Endothelial cell of umbilical vein (primary cell): Measurements from ENCODE around the gene CLIC3. TPM values are rescaled to one million over a fixed set of nuclear protein-coding genes. Genes with fewer than 3 reads are reported as not detected.

Source experiments
- BruUV-seq: library from RNA; stranded (reverse); fragments of 400-500 nt; replicated peaks from 2 replicates; lab custom pipeline; 2021; lab: Mats Ljungman, UMichigan
- CTCF ChIA-PET: fragments of 300-600, 350-600 bp; sonication (Branson Sonifier 250); formaldehyde crosslinking; loops from one replicate; lab custom pipeline; 2021; ENCODE audit warnings: antibody characterized with exemption, inconsistent platforms; lab: Charles Lee
- POLR2A ChIA-PET: fragments of 300-600, 350-600 bp; sonication (Branson Sonifier 250); formaldehyde crosslinking; loops from one replicate; lab custom pipeline; 2021; ENCODE audit warnings: antibody characterized with exemption, inconsistent platforms; lab: Charles Lee
- DNase-seq: peaks from one replicate; pipeline ENCODE4 v3.0.0-alpha.2; 2011; ENCODE audit warnings: low read depth, low spot score
- FAIRE-seq: peaks from 2 replicates; lab custom pipeline; 2011; peaks lifted over from hg19 to GRCh38; lab: Jason Lieb, UNC
- H2AFZ ChIP-seq: 2 replicates; pipeline ENCODE4 v1.6.0; 2012; ENCODE audit warnings: low read depth, low read length, control low read depth, inconsistent platforms
- H3K27ac ChIP-seq: 2 replicates; pipeline ENCODE4 v1.5.1; 2011; ENCODE audit warnings: low read depth, mild to moderate bottlenecking, control low read depth, low read length, moderate library complexity; ENCODE audit not compliant: insufficient read depth
- H3K27me3 ChIP-seq, 2 experiments: 2 replicates each; pipeline versions ENCODE4 v1.6.0 to v1.6.1; 2011; ENCODE audit warnings: low read length in 2 of 2, mixed read lengths in 1 of 2; ENCODE audit not compliant: control insufficient read depth in 2 of 2, insufficient read depth in 2 of 2
- H3K36me3 ChIP-seq, 2 experiments: 2 replicates in 1 of 2; 3 replicates in 1 of 2; pipeline ENCODE4 v1.5.1; 2011; ENCODE audit warnings: low read length in 2 of 2, mild to moderate bottlenecking in 1 of 2, moderate library complexity in 1 of 2; ENCODE audit not compliant: control insufficient read depth in 2 of 2, insufficient read depth in 2 of 2; ENCODE audit errors: extremely low read depth in 1 of 2
- H3K4me1 ChIP-seq: 3 replicates; pipeline ENCODE4 v1.5.1; 2011; ENCODE audit warnings: mild to moderate bottlenecking, low read length; ENCODE audit not compliant: control insufficient read depth, insufficient read depth; ENCODE audit errors: extremely low read depth
- H3K4me2 ChIP-seq: 2 replicates; pipeline ENCODE4 v1.6.1; 2011; ENCODE audit warnings: low read length, control low read depth, mixed read lengths; ENCODE audit not compliant: insufficient read depth
- H3K4me3 ChIP-seq, 3 experiments: fragments of 200-600 bp in 1 of 3; sonication (generic), shearing (Covaris generic) in 1 of 3; replicated peaks in 1 of 3; 2 replicates each; pipeline ENCODE4 v1.5.1; 2011 to 2016; ENCODE audit warnings: control low read depth in 3 of 3, low read length in 3 of 3, mild to moderate bottlenecking in 2 of 3, inconsistent platforms in 1 of 3, low read depth in 1 of 3, moderate library complexity in 1 of 3; ENCODE audit not compliant: insufficient read depth in 1 of 3
- H3K79me2 ChIP-seq: 2 replicates; pipeline ENCODE4 v1.6.0; 2012; ENCODE audit warnings: low read length, inconsistent platforms; ENCODE audit not compliant: control insufficient read depth, insufficient read depth
- H3K9ac ChIP-seq: replicated peaks from 2 replicates; pipeline ENCODE3; 2011; ENCODE audit warnings: low read length, control low read depth; ENCODE audit not compliant: insufficient read depth; ENCODE audit errors: extremely low read depth
- H3K9me1 ChIP-seq: replicated peaks from 3 replicates; pipeline ENCODE4 v1.6.0; 2011; ENCODE audit warnings: mild to moderate bottlenecking, low read length; ENCODE audit not compliant: control insufficient read depth, insufficient read depth; ENCODE audit errors: extremely low read depth
- H3K9me3 ChIP-seq: replicated peaks from 2 replicates; pipeline ENCODE4 v1.5.1; 2012; ENCODE audit warnings: low read length, inconsistent platforms; ENCODE audit not compliant: control insufficient read depth, insufficient read depth
- H4K20me1 ChIP-seq: replicated peaks from 2 replicates; pipeline ENCODE3; 2011; ENCODE audit warnings: mild to moderate bottlenecking, low read length; ENCODE audit not compliant: control insufficient read depth, insufficient read depth; ENCODE audit errors: extremely low read depth
- EZH2 ChIP-seq: IDR thresholded peaks from 2 replicates; pipeline ENCODE4 v1.6.1; 2012; ENCODE audit warnings: borderline replicate concordance, low read depth, mild to moderate bottlenecking, moderate library complexity, low read length, inconsistent platforms; ENCODE audit not compliant: severe bottlenecking
- FOS ChIP-seq: IDR thresholded peaks from 2 replicates; pipeline ENCODE4 v1.6.1; 2011; ENCODE audit warnings: mild to moderate bottlenecking, low read length, moderate library complexity, borderline replicate concordance; ENCODE audit not compliant: insufficient read depth
- GATA2 ChIP-seq: IDR thresholded peaks from 2 replicates; pipeline ENCODE4 v1.7.0; 2011; ENCODE audit warnings: low read depth, mild to moderate bottlenecking, moderate library complexity, mixed read lengths, low read length; ENCODE audit not compliant: insufficient read length, insufficient read depth
- JUN ChIP-seq: IDR thresholded peaks from 2 replicates; pipeline ENCODE4 v1.6.1; 2011; ENCODE audit warnings: borderline replicate concordance, low read depth; ENCODE audit not compliant: insufficient read length, insufficient read depth
- MYC ChIP-seq: IDR thresholded peaks from one replicate; pipeline ENCODE4 v1.6.1; 2011; ENCODE audit warnings: mild to moderate bottlenecking, low read depth, low read length
- POLR2A ChIP-seq: IDR thresholded peaks from 2 replicates; pipeline ENCODE4 v1.6.1; 2012; ENCODE audit warnings: low read depth, mild to moderate bottlenecking, control low read depth, low read length
- POLR2AphosphoS5 ChIP-seq: IDR thresholded peaks from 2 replicates; pipeline ENCODE4 v1.6.1; 2012; ENCODE audit warnings: low read depth, mild to moderate bottlenecking, control low read depth, low read length, moderate library complexity; ENCODE audit not compliant: insufficient read depth
- dilution Hi-C: fragments of 300-500 bp; cut with MboI; formaldehyde crosslinking; loops from one replicate; pipeline ENCODE4 v1.15.0; 2019; ENCODE audit warnings: low sequenced_read_pairs; ENCODE audit not compliant: extremely low pct_ligation_motif_present
- intact Hi-C: fragments of 100-400 bp; cut with micrococcal nuclease; formaldehyde crosslinking; loops from one replicate; pipeline ENCODE4 v1.10.0; 2022
- polyA plus RNA-seq, 4 experiments: library from polyadenylated mRNA; depleted of rRNA in 3 of 4; stranded (reverse) in 3 of 4; unstranded in 1 of 4; fragments of >200 nt; gene quantifications; 2 replicates each; pipeline versions ENCODE4 v1.2.1 to v1.2.3, GENCODE V29; 2011 to 2012; ENCODE audit warnings: missing spikeins in 1 of 4
- total RNA-seq: library from RNA; stranded (reverse); gene quantifications from 2 replicates; pipeline ENCODE4 v1.2.3, GENCODE V29; 2021
- TF ChIP-seq, protein P1 (sequence below): IDR thresholded peaks from 2 replicates; pipeline ENCODE4 v1.6.1; 2011; ENCODE audit not compliant: insufficient read depth, insufficient read length
- TF ChIP-seq, protein P2 (sequence below), 2 donors: IDR thresholded peaks; 1 replicate in 1 of 2; 2 replicates in 1 of 2; pipeline ENCODE4 v1.5.1; 2011; ENCODE audit warnings: low read length in 2 of 2, mild to moderate bottlenecking in 2 of 2, moderate library complexity in 2 of 2, control low read depth in 1 of 2, inconsistent platforms in 1 of 2, low read depth in 1 of 2; ENCODE audit not compliant: insufficient read depth in 1 of 2; ENCODE audit errors: extremely low read depth in 1 of 2

Gene CLIC3
- total and polyA plus RNA-seq, 2 donors (not counting 3 experiments of a cell fraction or from before 2014, with no cell fraction given), result 2.3 TPM; not detected in 1

DNA sequence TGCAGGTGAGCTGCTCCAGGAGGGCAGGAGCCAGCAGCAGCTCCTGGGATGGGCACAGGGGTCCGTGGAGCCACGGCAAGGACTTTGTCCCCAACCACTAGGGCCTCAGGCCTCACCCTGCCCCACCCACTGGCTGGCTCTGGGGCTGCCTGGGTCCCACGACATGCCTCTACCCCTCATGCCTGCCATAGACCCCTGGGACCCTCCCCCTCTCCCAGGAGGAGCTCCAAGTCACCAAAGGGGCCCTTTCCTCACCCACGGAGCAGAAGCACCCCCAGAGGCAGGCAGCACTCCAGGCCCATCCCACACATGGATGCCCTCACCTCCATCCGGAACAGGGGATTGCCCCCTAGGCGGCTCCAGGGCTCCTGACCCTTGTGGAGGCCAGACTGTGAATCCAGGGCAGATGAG lies 25.2 kb upstream of the CLIC3 start:
- H3K4me2 ChIP-seq, result no peak overlapping the region
- BruUV-seq, result no TSS peak
- no peaks in the 10 kb centered on the region for H3K9me3 ChIP-seq
- ChIA-PET CTCF (interaction anchor here (1.4 to 1.8 kb wide), 3 partner anchors 8 to 24 kb away, joined by 3 to 17 read pairs (median 4); no protein-coding TSS in a partner anchor), POLR2A (no interaction called here)
- no peak overlapping the region for H3K9ac ChIP-seq
- H3K4me1 ChIP-seq, result no peaks in the 10 kb centered on the region
- no peaks in the 10 kb centered on the region for H3K27me3 ChIP-seq
- no peak overlapping the region for H3K27ac ChIP-seq
- no peak for TF ChIP-seq JUN
- TF ChIP-seq, protein P1, sequence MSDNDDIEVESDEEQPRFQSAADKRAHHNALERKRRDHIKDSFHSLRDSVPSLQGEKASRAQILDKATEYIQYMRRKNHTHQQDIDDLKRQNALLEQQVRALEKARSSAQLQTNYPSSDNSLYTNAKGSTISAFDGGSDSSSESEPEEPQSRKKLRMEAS, result no peak
- H3K4me3 ChIP-seq, result no peak overlapping the region
- dilution Hi-C loops (no loop called here), intact Hi-C loops (no loop called here)
- H3K9me1 ChIP-seq, result no peaks in the 10 kb centered on the region
- H4K20me1 ChIP-seq, result no peaks in the 10 kb centered on the region
- DNase-seq, result no peak
- no peaks in the 10 kb centered on the region for H3K79me2 ChIP-seq
- FAIRE-seq, result no peak
- no peaks in the 10 kb centered on the region for H3K36me3 ChIP-seq
- no peak overlapping the region for H2AFZ ChIP-seq

DNA sequence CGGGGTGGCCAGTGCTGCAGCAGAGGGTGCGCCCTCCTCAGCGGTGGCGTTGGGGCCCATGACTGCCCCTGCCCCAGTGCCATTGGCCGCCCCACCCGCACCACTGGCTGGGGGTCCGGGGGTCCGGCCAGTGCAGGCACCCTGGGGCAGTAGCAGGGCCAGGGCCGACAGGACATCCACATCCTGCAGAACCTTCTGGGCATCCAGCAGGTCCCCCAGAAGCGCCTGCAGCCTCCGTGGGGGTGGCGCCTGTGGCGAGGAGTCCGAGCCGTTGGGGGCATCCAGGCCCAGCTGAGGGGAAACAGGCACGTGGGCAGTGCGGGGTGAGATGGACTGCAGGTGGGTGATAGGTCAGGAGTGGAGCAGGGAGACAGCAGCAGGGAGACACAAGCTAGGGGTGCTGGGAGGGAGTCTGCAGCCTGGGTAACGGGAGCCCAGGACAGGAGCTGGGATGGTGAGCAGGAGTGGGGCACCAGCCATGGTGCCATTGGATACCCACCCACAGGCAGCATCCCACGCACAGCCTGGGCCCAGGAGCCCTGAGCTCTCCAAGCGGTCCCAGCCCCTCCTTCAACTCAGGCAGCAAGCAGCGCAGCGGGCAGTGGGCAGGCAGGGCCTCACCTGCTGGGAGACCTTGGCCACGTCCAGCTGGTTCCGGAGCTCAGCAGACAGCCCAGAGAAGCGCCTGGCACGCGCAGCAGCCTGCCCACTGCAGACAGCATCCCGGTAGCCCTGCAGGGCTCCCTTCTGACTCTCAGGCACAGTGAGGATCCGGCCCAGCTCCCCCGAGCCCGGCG lies 24.6 kb upstream of the CLIC3 start:
- no peaks in the 10 kb centered on the region for H3K36me3 ChIP-seq
- no peaks in the 10 kb centered on the region for H3K9me3 ChIP-seq
- DNase-seq, result no peak
- intact Hi-C loops, result no loop called here
- no peaks in the 10 kb centered on the region for H3K4me1 ChIP-seq
- H3K4me3 ChIP-seq, result no peak overlapping the region
- no peaks in the 10 kb centered on the region for H3K9me1 ChIP-seq
- no peak overlapping the region for H3K4me2 ChIP-seq
- FAIRE-seq, result no peak
- no peaks in the 10 kb centered on the region for H3K27me3 ChIP-seq
- no peaks in the 10 kb centered on the region for H4K20me1 ChIP-seq
- ChIA-PET CTCF (interaction anchor here (1.4 to 1.8 kb wide), 3 partner anchors 8 to 23 kb away, joined by 3 to 17 read pairs (median 4); no protein-coding TSS in a partner anchor), POLR2A (no interaction called here)
- no peak overlapping the region for H3K27ac ChIP-seq
- no TSS peak for BruUV-seq
- H2AFZ ChIP-seq, result no peak overlapping the region
- TF ChIP-seq POLR2A, result no peak
- TF ChIP-seq POLR2AphosphoS5, result no peak
- TF ChIP-seq, protein P2, sequence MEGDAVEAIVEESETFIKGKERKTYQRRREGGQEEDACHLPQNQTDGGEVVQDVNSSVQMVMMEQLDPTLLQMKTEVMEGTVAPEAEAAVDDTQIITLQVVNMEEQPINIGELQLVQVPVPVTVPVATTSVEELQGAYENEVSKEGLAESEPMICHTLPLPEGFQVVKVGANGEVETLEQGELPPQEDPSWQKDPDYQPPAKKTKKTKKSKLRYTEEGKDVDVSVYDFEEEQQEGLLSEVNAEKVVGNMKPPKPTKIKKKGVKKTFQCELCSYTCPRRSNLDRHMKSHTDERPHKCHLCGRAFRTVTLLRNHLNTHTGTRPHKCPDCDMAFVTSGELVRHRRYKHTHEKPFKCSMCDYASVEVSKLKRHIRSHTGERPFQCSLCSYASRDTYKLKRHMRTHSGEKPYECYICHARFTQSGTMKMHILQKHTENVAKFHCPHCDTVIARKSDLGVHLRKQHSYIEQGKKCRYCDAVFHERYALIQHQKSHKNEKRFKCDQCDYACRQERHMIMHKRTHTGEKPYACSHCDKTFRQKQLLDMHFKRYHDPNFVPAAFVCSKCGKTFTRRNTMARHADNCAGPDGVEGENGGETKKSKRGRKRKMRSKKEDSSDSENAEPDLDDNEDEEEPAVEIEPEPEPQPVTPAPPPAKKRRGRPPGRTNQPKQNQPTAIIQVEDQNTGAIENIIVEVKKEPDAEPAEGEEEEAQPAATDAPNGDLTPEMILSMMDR (IDR thresholded peaks at IDR 0.05; ENCODE audit: extremely low read depth in 1 of 2, insufficient read depth in 1 of 2, low read depth in 1 of 2, low read length in 2 of 2), result no peak
- no peak for TF ChIP-seq MYC
- no peak for TF ChIP-seq FOS
- TF ChIP-seq, protein P1, result no peak
- TF ChIP-seq GATA2, result no peak
- TF ChIP-seq EZH2, result no peak
- TF ChIP-seq JUN, result no peak
- H3K79me2 ChIP-seq, result no peaks in the 10 kb centered on the region
- no peak overlapping the region for H3K9ac ChIP-seq
- dilution Hi-C loops, result no loop called here
